BLaER1 treated with 17β-estradiol and CSF1 and Interleukin-3, amounts not matched to agents 10 nM and 100 nM (cell line): ENCODE measurements around the gene CDH2.

Experiments
- H3K27ac ChIP-seq, 11 experiments: shearing (Covaris generic); formaldehyde crosslinking; 2 replicates each; pipeline ENCODE4 v1.8.1; 2022
- H3K27me3 ChIP-seq, 11 experiments: shearing (Covaris generic); formaldehyde crosslinking; 2 replicates each; pipeline ENCODE4 v1.8.1; 2022
- H3K36me3 ChIP-seq, 11 experiments: shearing (Covaris generic); formaldehyde crosslinking; 2 replicates each; pipeline ENCODE4 v1.8.1; 2022
- H3K4me1 ChIP-seq, 10 experiments: shearing (Covaris generic); formaldehyde crosslinking; 2 replicates each; pipeline ENCODE4 v1.8.1; 2022
- H3K4me2 ChIP-seq, 11 experiments: shearing (Covaris generic); formaldehyde crosslinking; 2 replicates each; pipeline ENCODE4 v1.8.1; 2022
- H3K4me3 ChIP-seq, 10 experiments: shearing (Covaris generic); formaldehyde crosslinking; 2 replicates each; pipeline ENCODE4 v1.8.1; 2022
- H3K9ac ChIP-seq, 11 experiments: shearing (Covaris generic); formaldehyde crosslinking; 2 replicates each; pipeline ENCODE4 v1.8.1; 2022
- H3K9me3 ChIP-seq, 11 experiments: shearing (Covaris generic); formaldehyde crosslinking; replicated peaks in 1 of 11; 2 replicates each; pipeline ENCODE4 v1.8.1; 2022
- H4K20me1 ChIP-seq, 11 experiments: shearing (Covaris generic); formaldehyde crosslinking; 2 replicates each; pipeline ENCODE4 v1.8.1; 2022
- Cebpa-rat ChIP-seq, 11 experiments: shearing (Covaris generic); IDR thresholded peaks; 2 replicates each; pipeline ENCODE4 v1.8.1; 2022

Gene CDH2

DNA sequence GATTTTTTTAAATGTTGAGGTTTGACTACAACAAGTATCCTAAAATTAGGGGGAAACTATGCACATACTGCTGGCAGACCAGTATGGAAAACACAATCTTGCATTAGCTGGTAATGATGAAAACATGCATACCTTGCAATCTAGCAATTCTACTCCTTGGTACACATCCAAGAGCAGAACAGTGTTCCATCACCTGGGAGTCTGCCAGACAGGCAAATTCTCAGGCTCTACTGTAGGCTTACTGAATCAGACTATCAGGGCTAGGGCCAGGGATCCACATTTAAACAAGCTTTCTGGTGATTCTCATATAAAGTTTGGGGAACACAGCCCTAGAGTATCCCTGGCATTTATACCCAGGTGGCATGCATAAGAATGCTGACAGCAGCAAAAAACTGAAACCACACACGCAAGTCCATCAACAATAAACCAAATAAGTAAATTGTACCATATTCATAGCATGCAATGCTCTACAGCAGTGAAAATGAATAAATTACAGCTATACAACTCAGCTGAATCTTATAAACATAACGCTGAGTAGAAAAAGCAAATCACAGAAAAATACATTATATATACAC, 13.6 kb downstream of the CDH2 start:
- no peak overlapping the region for H3K27ac ChIP-seq
- no peaks in the 10 kb centered on the region for H3K36me3 ChIP-seq
- TF ChIP-seq Cebpa-rat (IDR thresholded peaks at IDR 0.05) = no peak
- H3K27me3 ChIP-seq = no peaks in the 10 kb centered on the region
- peaks cover 0 to 10% (median 0%) of the 10 kb centered on the region in 10 experiments; a peak in 5 of 20 replicates for H3K4me1 ChIP-seq
- no peak overlapping the region for H3K9ac ChIP-seq
- H3K4me3 ChIP-seq = no peak overlapping the region
- H3K9me3 ChIP-seq = no peaks in the 10 kb centered on the region
- peaks cover 0 to 4% (median 0%) of the 10 kb centered on the region in 11 experiments; a peak in 1 of 22 replicates for H4K20me1 ChIP-seq
- no peak overlapping the region for H3K4me2 ChIP-seq

- Histone ChIP-seq H3K27me3 (no peaks in the 10 kb centered on the region), H3K4me2 (no peak overlapping the region), H3K9me3 (no peaks in the 10 kb centered on the region), H3K4me1 (peaks cover 0 to 10% (median 0%) of the 10 kb centered on the region in 10 experiments; a peak in 5 of 20 replicates), H3K4me3 (no peak overlapping the region), H3K27ac (no peak overlapping the region), H3K9ac (no peak overlapping the region), H3K36me3 (no peaks in the 10 kb centered on the region), H4K20me1 (peaks cover 0 to 4% (median 0%) of the 10 kb centered on the region in 11 experiments; a peak in 1 of 22 replicates)
- TF ChIP-seq Cebpa-rat (IDR thresholded peaks at IDR 0.05) = no peak
Measured at GRCh38 chr18:28161608-28162599, 15.0 kb downstream of the CDH2 start.

DNA sequence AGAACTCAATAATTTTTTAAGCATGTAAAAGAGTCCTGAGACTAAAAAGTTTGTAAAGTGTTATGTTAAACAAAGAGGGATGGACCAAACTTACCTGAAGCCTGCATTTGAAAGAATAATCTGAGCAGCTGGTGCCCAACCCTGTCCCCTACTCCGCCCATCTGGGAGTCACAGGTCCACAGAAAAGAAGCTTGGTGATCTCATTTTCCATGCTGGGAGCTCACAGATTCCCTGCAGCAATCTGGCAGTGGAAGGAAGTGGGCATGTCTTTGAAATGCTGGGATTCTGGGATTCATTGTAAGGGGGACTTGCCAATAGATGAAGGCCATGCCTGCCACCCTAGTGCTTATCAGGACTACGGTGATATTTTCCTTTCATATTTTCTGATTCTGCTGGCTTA, 17.9 kb downstream of the CDH2 start:
- H4K20me1 ChIP-seq = peaks cover 0 to 4% (median 0%) of the 10 kb centered on the region in 11 experiments; a peak in 1 of 22 replicates
- no peak for TF ChIP-seq Cebpa-rat (IDR thresholded peaks at IDR 0.05)
- no peak overlapping the region for H3K4me3 ChIP-seq
- no peak overlapping the region for H3K4me2 ChIP-seq
- H3K4me1 ChIP-seq = peaks cover 0 to 10% (median 0%) of the 10 kb centered on the region in 10 experiments; a peak in 5 of 20 replicates
- no peak overlapping the region for H3K27ac ChIP-seq
- no peak overlapping the region for H3K9ac ChIP-seq
- H3K27me3 ChIP-seq = no peaks in the 10 kb centered on the region
- H3K9me3 ChIP-seq = no peaks in the 10 kb centered on the region
- H3K36me3 ChIP-seq = no peaks in the 10 kb centered on the region

- no peak overlapping the region for H3K9ac ChIP-seq
- H4K20me1 ChIP-seq = peaks cover 0 to 4% (median 0%) of the 10 kb centered on the region in 11 experiments; a peak in 1 of 22 replicates
- no peaks in the 10 kb centered on the region for H3K27me3 ChIP-seq
- H3K36me3 ChIP-seq = no peaks in the 10 kb centered on the region
- no peak overlapping the region for H3K4me3 ChIP-seq
- H3K27ac ChIP-seq = no peak overlapping the region
- no peak for TF ChIP-seq Cebpa-rat (IDR thresholded peaks at IDR 0.05)
- H3K4me2 ChIP-seq = no peak overlapping the region
- H3K9me3 ChIP-seq = no peaks in the 10 kb centered on the region
- peaks cover 0 to 15% (median 4%) of the 10 kb centered on the region in 10 experiments; a peak in 14 of 20 replicates for H3K4me1 ChIP-seq
Measured at GRCh38 chr18:28158083-28158581, 18.8 kb downstream of the CDH2 start.

GRCh38 chr18:28153485-28154065, 23.4 kb downstream of the CDH2 start:
- H3K4me1 ChIP-seq = peaks cover 0 to 21% (median 17%) of the 10 kb centered on the region in 10 experiments; a peak in 18 of 20 replicates
- no peaks in the 10 kb centered on the region for H3K9me3 ChIP-seq
- H3K9ac ChIP-seq = no peak overlapping the region
- H4K20me1 ChIP-seq = no peaks in the 10 kb centered on the region
- no peak overlapping the region for H3K27ac ChIP-seq
- no peaks in the 10 kb centered on the region for H3K36me3 ChIP-seq
- H3K27me3 ChIP-seq = no peaks in the 10 kb centered on the region
- peak overlapping the region in 8 of 11 experiments; percentile 39 to 62 (median 58); a peak in 14 of 22 replicates for H3K4me2 ChIP-seq
- TF ChIP-seq Cebpa-rat (IDR thresholded peaks at IDR 0.05) = no peak
- H3K4me3 ChIP-seq = no peak overlapping the region

DNA sequence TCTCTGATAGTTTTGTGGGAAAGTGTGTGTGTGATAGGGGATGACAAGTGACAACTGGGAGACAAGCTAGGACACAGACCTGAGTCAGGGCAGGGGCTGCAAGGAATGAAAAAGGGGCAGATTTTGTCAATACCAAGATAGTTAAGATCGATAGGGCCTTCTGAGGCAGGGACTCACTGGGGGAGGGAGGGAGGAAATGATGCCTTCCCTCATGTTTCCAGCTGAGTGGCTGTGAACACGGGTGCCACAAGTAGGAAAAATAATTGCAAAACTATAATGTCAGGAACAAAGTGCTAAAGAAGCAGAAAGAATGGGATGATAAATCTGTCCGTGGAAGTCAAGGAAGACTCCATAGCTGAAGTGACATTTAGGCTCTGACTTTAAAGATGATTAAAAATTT, 24.2 kb downstream of the CDH2 start:
- H3K27me3 ChIP-seq = no peaks in the 10 kb centered on the region
- no peak for TF ChIP-seq Cebpa-rat (IDR thresholded peaks at IDR 0.05)
- peak overlapping the region in 2 of 11 experiments; percentile 17 to 21; a peak in 1 of 22 replicates for H3K27ac ChIP-seq
- H3K9ac ChIP-seq = no peak overlapping the region
- H3K4me3 ChIP-seq = no peak overlapping the region
- peak overlapping the region; percentile 8 to 62 (median 56); a peak in 21 of 22 replicates for H3K4me2 ChIP-seq
- H3K4me1 ChIP-seq = peaks cover 3 to 23% (median 17%) of the 10 kb centered on the region in 10 experiments; a peak in 18 of 20 replicates
- no peaks in the 10 kb centered on the region for H3K36me3 ChIP-seq
- H3K9me3 ChIP-seq = no peaks in the 10 kb centered on the region
- H4K20me1 ChIP-seq = no peaks in the 10 kb centered on the region

DNA sequence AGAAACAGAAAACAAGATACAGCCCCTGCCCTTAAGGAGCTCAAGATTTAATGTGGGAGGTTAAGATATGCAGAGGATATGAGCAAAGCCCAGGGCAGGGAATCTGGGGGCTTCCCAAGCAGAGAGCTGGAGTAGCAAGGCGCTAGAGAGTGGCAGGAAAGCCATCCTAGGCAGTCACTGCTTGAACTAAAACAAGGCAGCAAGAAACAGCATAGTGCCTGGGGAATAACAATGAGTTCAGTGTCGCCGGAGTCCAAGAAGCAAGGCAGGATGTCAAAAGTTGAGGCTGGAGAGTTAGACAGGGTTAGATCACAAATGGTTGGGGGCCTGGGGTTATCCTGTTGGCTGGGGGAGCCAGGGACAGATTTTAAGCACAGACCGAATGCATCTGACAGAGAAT, 24.6 kb downstream of the CDH2 start:
- H3K4me1 ChIP-seq = peaks cover 7 to 27% (median 18%) of the 10 kb centered on the region in 10 experiments; a peak in 18 of 20 replicates
- no peaks in the 10 kb centered on the region for H3K9me3 ChIP-seq
- no peak overlapping the region for H3K4me3 ChIP-seq
- no peak overlapping the region for H3K9ac ChIP-seq
- H4K20me1 ChIP-seq = no peaks in the 10 kb centered on the region
- no peaks in the 10 kb centered on the region for H3K36me3 ChIP-seq
- peak overlapping the region; percentile 8 to 62 (median 56); a peak in 21 of 22 replicates for H3K4me2 ChIP-seq
- H3K27me3 ChIP-seq = no peaks in the 10 kb centered on the region
- TF ChIP-seq Cebpa-rat (IDR thresholded peaks at IDR 0.05) = no peak
- peak overlapping the region in 2 of 11 experiments; percentile 17 to 21; a peak in 1 of 22 replicates for H3K27ac ChIP-seq

- no peaks in the 10 kb centered on the region for H3K36me3 ChIP-seq
- H3K4me1 ChIP-seq = peaks cover 7 to 27% (median 18%) of the 10 kb centered on the region in 10 experiments; a peak in 19 of 20 replicates
- H3K4me2 ChIP-seq = 0 out of 22 replicates have a peak overlapping the region, but pooled peaks of 2 of the 11 experiments have one; percentile 5 to 12
- no peak overlapping the region for H3K27ac ChIP-seq
- no peaks in the 10 kb centered on the region for H3K9me3 ChIP-seq
- no peak for TF ChIP-seq Cebpa-rat (IDR thresholded peaks at IDR 0.05)
- no peak overlapping the region for H3K4me3 ChIP-seq
- no peaks in the 10 kb centered on the region for H3K27me3 ChIP-seq
- no peaks in the 10 kb centered on the region for H4K20me1 ChIP-seq
- no peak overlapping the region for H3K9ac ChIP-seq
Measured at GRCh38 chr18:28151434-28151833, 25.5 kb downstream of the CDH2 start.
